ENCODE measurements around the gene IGIP. TPM values are rescaled to one million over a fixed set of nuclear protein-coding genes. Genes with fewer than 3 reads are reported as not detected.

IGIP gene
- total RNA-seq, 4 donors from 2014 or later: 6.7 to 13.1 (median 8.2) TPM

- Histone ChIP-seq H3K36me3 (no peaks in the 10 kb centered on the region), H3K27me3 (no peaks in the 10 kb centered on the region), H3K4me3 (no peak overlapping the region), H3K9me3 (no peaks in the 10 kb centered on the region), H3K27ac (peak overlapping the region; percentile 97 to 99 (median 98)), H3K4me1 (peaks cover 28 to 32% of the 10 kb centered on the region in 2 donors)
- TF ChIP-seq POLR2A (IDR thresholded peaks at IDR 0.05) (no peak), CTCF (IDR thresholded peaks at IDR 0.05 in 4 of 5, conservative IDR thresholded peaks at IDR 0.05 in 1 of 5) (no peak)
- intact Hi-C loops (cut with DNase I; ENCODE audit: low total_unique reads): loop anchor here (2.0 to 10.0 kb wide), 4 partner anchors 65 to 539 kb away; partner anchors contain the start of genes HBEGF and WDR55
- in situ Hi-C loops (cut with MboI; ENCODE audit: low sequenced_read_pairs in 4 of 4): loop anchor here in 1 of 4 donors (5.0 kb wide), 1 partner anchor 178 kb away; no protein-coding TSS in a partner anchor
- DNase-seq (no peak), ATAC-seq (no peak)
Observed at GRCh38 chr5:140174014-140174413, 48.3 kb downstream of the IGIP start.

- TF ChIP-seq POLR2A (IDR thresholded peaks at IDR 0.05): peak; percentile 98 to 99
- peak in 1 of 5 experiments; percentile 40 for TF ChIP-seq CTCF (IDR thresholded peaks at IDR 0.05 in 4 of 5, conservative IDR thresholded peaks at IDR 0.05 in 1 of 5)
- Histone ChIP-seq H3K27ac (peak within 1 kb of the TSS; percentile 97 to 99 (median 98)), H3K4me1 (peaks cover 35 to 37% of the 10 kb centered on the region in 2 donors), H3K36me3 (no peaks in the 10 kb centered on the region), H3K9me3 (no peaks in the 10 kb centered on the region), H3K4me3 (peak within 1 kb of the TSS; percentile 87 to 98 (median 88)), H3K27me3 (no peaks in the 10 kb centered on the region)
- in situ Hi-C loops (cut with MboI; ENCODE audit: low sequenced_read_pairs in 4 of 4): loop anchor here in 1 of 4 donors (5.0 kb wide), 1 partner anchor 178 kb away; no protein-coding TSS in a partner anchor
- intact Hi-C loops (cut with DNase I; ENCODE audit: low total_unique reads): loop anchor here (2.0 to 10.0 kb wide), 5 partner anchors 66 to 540 kb away; partner anchors contain the start of genes HBEGF and WDR55
- ATAC-seq (peak; percentile 74 to 76), DNase-seq (peak; percentile 94 to 97)
Observed at GRCh38 chr5:140174465-140175366, 49.0 kb downstream of the IGIP start, which contains the start of gene CYSTM1. CYSTM1 (plus strand) TSS chr5:140175188; CDS start chr5:140194466, 19,278 bp downstream.

GRCh38 chr5:140175367-140176030 is 49.8 kb downstream of the IGIP start:
- H3K4me1 ChIP-seq: peaks cover 43 to 45% of the 10 kb centered on the region in 2 donors
- peak; percentile 34 to 40 for ATAC-seq

More at GRCh38 chr5:140175367-140176030, 49.8 kb downstream of the IGIP start:
- Histone ChIP-seq H3K36me3 (no peaks in the 10 kb centered on the region), H3K4me3 (peak overlapping the region; percentile 87 to 98 (median 88)), H3K9me3 (no peaks in the 10 kb centered on the region), H3K27ac (peak overlapping the region; percentile 97 to 99 (median 98)), H3K27me3 (no peaks in the 10 kb centered on the region)
- in situ Hi-C loops (cut with MboI; ENCODE audit: low sequenced_read_pairs in 4 of 4): no loop called here
- peak in 2 of 5 experiments; percentile 18 to 50 for TF ChIP-seq CTCF (IDR thresholded peaks at IDR 0.05 in 4 of 5, conservative IDR thresholded peaks at IDR 0.05 in 1 of 5)
- no peak for TF ChIP-seq POLR2A (IDR thresholded peaks at IDR 0.05)
- intact Hi-C loops (cut with DNase I; ENCODE audit: low total_unique reads): loop anchor here (2.0 to 10.0 kb wide), 5 partner anchors 67 to 541 kb away; partner anchors contain the start of genes HBEGF and WDR55
- peak; percentile 55 to 79 for DNase-seq
